ENCODE measurements around the gene OR13C3. TPM values are rescaled to one million over a fixed set of nuclear protein-coding genes. Genes with fewer than 3 reads are reported as not detected.

The OR13C3 gene
- polyA plus RNA-seq, 2 of the 4 experiments (the other 2 are of a cell fraction) = not detected

DNA sequence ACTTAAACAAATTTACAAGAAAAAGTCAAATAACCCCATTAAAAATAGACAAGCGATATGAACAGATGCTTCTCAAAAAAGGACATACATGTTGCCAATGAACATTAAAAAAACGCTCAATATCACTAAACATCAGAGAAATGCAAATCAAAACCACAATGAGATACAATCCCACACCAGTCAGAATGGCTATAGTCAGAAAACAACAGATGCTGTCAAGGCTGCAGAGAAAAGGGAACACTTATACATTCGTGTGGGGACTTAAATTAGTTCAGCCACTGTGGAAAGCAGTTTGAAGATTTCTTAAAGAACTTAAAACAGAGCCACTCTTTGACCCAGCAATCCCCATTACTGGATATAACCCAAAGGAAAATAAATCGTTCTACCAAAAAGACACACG is 21.8 kb downstream of the OR13C3 start:
- WGBS (ENCODE audit: missing lambda C conversion rate) = 6% methylated on average over 5 of the region's 5 CpGs
- DNase-seq (ENCODE audit: low read depth in 1 of 2, low spot score in 1 of 2) = no peak
- no peak for FAIRE-seq
- ATAC-seq = no peak
- Histone ChIP-seq H3K4me1 (no peaks in the 10 kb centered on the region), H3K9me3 (no peaks in the 10 kb centered on the region), H3K27ac (no peak overlapping the region), H3K4me2 (no peak overlapping the region), H3K4me3 (no peak overlapping the region)
- CTCF ChIA-PET = no interaction called here
- TF ChIP-seq RNF2 (IDR thresholded peaks at IDR 0.05; ENCODE audit: borderline replicate concordance, low read depth) (no peak), HEYL (CRISPR knock-in tag; IDR thresholded peaks at IDR 0.05) (no peak), CEBPB (IDR thresholded peaks at IDR 0.05) (no peak), GATA3 (IDR thresholded peaks at IDR 0.05; ENCODE audit: borderline replicate concordance) (no peak), CBX8 (IDR thresholded peaks at IDR 0.05) (no peak), POLR2A (IDR thresholded peaks at IDR 0.05; ENCODE audit: low read length) (no peak), CHD4 (IDR thresholded peaks at IDR 0.05; ENCODE audit: borderline replicate concordance) (no peak), MAZ (IDR thresholded peaks at IDR 0.05; ENCODE audit: borderline replicate concordance, low read depth, low read length) (no peak), JUNB (IDR thresholded peaks at IDR 0.05) (no peak), KDM1A (IDR thresholded peaks at IDR 0.05; ENCODE audit: low read depth) (no peak), NFE2L2 (conservative IDR thresholded peaks at IDR 0.05; ENCODE audit: low read length) (no peak)
- TF ChIP-seq, protein P1, sequence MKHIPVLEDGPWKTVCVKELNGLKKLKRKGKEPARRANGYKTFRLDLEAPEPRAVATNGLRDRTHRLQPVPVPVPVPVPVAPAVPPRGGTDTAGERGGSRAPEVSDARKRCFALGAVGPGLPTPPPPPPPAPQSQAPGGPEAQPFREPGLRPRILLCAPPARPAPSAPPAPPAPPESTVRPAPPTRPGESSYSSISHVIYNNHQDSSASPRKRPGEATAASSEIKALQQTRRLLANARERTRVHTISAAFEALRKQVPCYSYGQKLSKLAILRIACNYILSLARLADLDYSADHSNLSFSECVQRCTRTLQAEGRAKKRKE (CRISPR knock-in tag; IDR thresholded peaks at IDR 0.05; ENCODE audit: low read depth) = no peak
- TF ChIP-seq, protein P2, sequence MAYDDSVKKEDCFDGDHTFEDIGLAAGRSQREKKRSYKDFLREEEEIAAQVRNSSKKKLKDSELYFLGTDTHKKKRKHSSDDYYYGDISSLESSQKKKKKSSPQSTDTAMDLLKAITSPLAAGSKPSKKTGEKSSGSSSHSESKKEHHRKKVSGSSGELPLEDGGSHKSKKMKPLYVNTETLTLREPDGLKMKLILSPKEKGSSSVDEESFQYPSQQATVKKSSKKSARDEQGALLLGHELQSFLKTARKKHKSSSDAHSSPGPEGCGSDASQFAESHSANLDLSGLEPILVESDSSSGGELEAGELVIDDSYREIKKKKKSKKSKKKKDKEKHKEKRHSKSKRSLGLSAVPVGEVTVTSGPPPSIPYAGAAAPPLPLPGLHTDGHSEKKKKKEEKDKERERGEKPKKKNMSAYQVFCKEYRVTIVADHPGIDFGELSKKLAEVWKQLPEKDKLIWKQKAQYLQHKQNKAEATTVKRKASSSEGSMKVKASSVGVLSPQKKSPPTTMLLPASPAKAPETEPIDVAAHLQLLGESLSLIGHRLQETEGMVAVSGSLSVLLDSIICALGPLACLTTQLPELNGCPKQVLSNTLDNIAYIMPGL (CRISPR knock-in tag; IDR thresholded peaks at IDR 0.05; ENCODE audit: borderline replicate concordance) = no peak
- POLR2A ChIA-PET = interaction anchor here (0.6 kb wide), 1 partner anchor 34 kb away, joined by 4 read pairs; no protein-coding TSS in a partner anchor

DNA sequence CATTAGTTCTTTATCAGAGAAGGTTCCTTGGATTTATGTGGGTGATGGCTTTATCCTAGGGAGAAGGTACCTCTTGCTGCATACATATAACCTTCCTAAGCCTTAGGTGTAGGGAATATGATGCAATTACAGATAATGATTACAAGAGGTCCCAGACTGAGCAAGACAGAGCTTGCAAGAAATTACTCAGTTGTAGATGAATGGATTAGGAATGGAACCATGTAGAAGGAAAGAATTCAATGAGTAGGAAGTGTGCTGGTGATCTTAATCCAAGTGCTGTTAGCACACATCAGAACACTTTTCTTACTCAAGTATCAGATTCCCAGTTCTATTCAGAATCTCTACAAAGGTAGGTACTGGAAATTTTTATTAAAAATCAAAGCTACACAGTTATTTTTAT is 30.1 kb downstream of the OR13C3 start:
- Histone ChIP-seq H3K4me1 (no peaks in the 10 kb centered on the region), H3K4me3 (no peak overlapping the region), H3K9me3 (no peaks in the 10 kb centered on the region), H3K27ac (no peak overlapping the region), H3K4me2 (no peak overlapping the region)
- TF ChIP-seq RNF2 (IDR thresholded peaks at IDR 0.05; ENCODE audit: borderline replicate concordance, low read depth) (no peak), EHF (CRISPR knock-in tag; IDR thresholded peaks at IDR 0.05) (no peak), SMC3 (IDR thresholded peaks at IDR 0.05) (no peak), CHD4 (IDR thresholded peaks at IDR 0.05; ENCODE audit: borderline replicate concordance) (no peak), ZFP36 (IDR thresholded peaks at IDR 0.05; ENCODE audit: borderline replicate concordance, partially characterized antibody) (no peak), RFX5 (IDR thresholded peaks at IDR 0.05) (no peak), HOXB5 (CRISPR knock-in tag; IDR thresholded peaks at IDR 0.05) (no peak), EHMT2 (IDR thresholded peaks at IDR 0.05; ENCODE audit: low read depth) (no peak), FOSL2 (IDR thresholded peaks at IDR 0.05) (no peak), FOSL2 (CRISPR knock-in tag; IDR thresholded peaks at IDR 0.05) (no peak), KDM1A (IDR thresholded peaks at IDR 0.05; ENCODE audit: low read depth) (no peak)
- TF ChIP-seq, protein P3, sequence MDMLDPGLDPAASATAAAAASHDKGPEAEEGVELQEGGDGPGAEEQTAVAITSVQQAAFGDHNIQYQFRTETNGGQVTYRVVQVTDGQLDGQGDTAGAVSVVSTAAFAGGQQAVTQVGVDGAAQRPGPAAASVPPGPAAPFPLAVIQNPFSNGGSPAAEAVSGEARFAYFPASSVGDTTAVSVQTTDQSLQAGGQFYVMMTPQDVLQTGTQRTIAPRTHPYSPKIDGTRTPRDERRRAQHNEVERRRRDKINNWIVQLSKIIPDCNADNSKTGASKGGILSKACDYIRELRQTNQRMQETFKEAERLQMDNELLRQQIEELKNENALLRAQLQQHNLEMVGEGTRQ (IDR thresholded peaks at IDR 0.05) = no peak
- TF ChIP-seq, protein P4, sequence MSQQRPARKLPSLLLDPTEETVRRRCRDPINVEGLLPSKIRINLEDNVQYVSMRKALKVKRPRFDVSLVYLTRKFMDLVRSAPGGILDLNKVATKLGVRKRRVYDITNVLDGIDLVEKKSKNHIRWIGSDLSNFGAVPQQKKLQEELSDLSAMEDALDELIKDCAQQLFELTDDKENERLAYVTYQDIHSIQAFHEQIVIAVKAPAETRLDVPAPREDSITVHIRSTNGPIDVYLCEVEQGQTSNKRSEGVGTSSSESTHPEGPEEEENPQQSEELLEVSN (IDR thresholded peaks at IDR 0.05; ENCODE audit: borderline replicate concordance, low read depth) = no peak
- TF ChIP-seq, protein P5, sequence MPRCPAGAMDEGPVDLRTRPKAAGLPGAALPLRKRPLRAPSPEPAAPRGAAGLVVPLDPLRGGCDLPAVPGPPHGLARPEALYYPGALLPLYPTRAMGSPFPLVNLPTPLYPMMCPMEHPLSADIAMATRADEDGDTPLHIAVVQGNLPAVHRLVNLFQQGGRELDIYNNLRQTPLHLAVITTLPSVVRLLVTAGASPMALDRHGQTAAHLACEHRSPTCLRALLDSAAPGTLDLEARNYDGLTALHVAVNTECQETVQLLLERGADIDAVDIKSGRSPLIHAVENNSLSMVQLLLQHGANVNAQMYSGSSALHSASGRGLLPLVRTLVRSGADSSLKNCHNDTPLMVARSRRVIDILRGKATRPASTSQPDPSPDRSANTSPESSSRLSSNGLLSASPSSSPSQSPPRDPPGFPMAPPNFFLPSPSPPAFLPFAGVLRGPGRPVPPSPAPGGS (IDR thresholded peaks at IDR 0.05) = no peak
- ATAC-seq (no peak), DNase-seq (ENCODE audit: low read depth in 1 of 2, low spot score in 1 of 2) (no peak), FAIRE-seq (no peak)
- CTCF ChIA-PET = no interaction called here
- POLR2A ChIA-PET = no interaction called here

Measured in A549 (cell line).